Measurements from ENCODE around the gene PDE3B. TPM values are rescaled to one million over a fixed set of nuclear protein-coding genes. Genes with fewer than 3 reads are reported as not detected.

Gene PDE3B
- total RNA-seq, 3 donors from 2014 or later = 14.1 to 177 (median 17.3) TPM

- H3K9me3 ChIP-seq = no peaks in the 10 kb centered on the region
- TF ChIP-seq CTCF (IDR thresholded peaks at IDR 0.05) (no peak), POLR2A (IDR thresholded peaks at IDR 0.05) (no peak), POLR2AphosphoS5 (IDR thresholded peaks at IDR 0.05) (no peak)
- peaks cover 0 to 34% of the 10 kb centered on the region in 2 donors for H3K27me3 ChIP-seq
- intact Hi-C loops (cut with DNase I; ENCODE audit: low total_unique reads) = no loop called here
- no peaks in the 10 kb centered on the region for H3K4me1 ChIP-seq
- no peak overlapping the region for H3K4me3 ChIP-seq
- DNase-seq (ENCODE audit: low spot score in 2 of 2) = no peak
- no peaks in the 10 kb centered on the region for H3K36me3 ChIP-seq
- no peak overlapping the region for H3K27ac ChIP-seq
Measured at GRCh38 chr11:14645985-14646900, 2.6 kb downstream of the PDE3B start.

- H3K9me3 ChIP-seq = no peaks in the 10 kb centered on the region
- TF ChIP-seq POLR2AphosphoS5 (IDR thresholded peaks at IDR 0.05) = no peak
- no peak for TF ChIP-seq POLR2A (IDR thresholded peaks at IDR 0.05)
- no peak for TF ChIP-seq CTCF (IDR thresholded peaks at IDR 0.05)
- intact Hi-C loops (cut with DNase I; ENCODE audit: low total_unique reads) = no loop called here
- H3K4me3 ChIP-seq = no peak overlapping the region
- no peak for DNase-seq (ENCODE audit: low spot score in 2 of 2)
- no peak overlapping the region for H3K27ac ChIP-seq
- H3K27me3 ChIP-seq = peaks cover 0 to 27% of the 10 kb centered on the region in 2 donors
- no peaks in the 10 kb centered on the region for H3K36me3 ChIP-seq
- no peaks in the 10 kb centered on the region for H3K4me1 ChIP-seq
Measured at GRCh38 chr11:14650064-14650463, 6.5 kb downstream of the PDE3B start.

GRCh38 chr11:14653090-14653489 is 9.5 kb downstream of the PDE3B start:
- no peak overlapping the region for H3K27ac ChIP-seq
- H3K27me3 ChIP-seq = peaks cover 0 to 10% of the 10 kb centered on the region in 2 donors
- H3K4me3 ChIP-seq = no peak overlapping the region
- DNase-seq (ENCODE audit: low spot score in 2 of 2) = no peak
- TF ChIP-seq POLR2AphosphoS5 (IDR thresholded peaks at IDR 0.05) = no peak
- no peak for TF ChIP-seq POLR2A (IDR thresholded peaks at IDR 0.05)
- no peak for TF ChIP-seq CTCF (IDR thresholded peaks at IDR 0.05)
- intact Hi-C loops (cut with DNase I; ENCODE audit: low total_unique reads) = no loop called here
- H3K9me3 ChIP-seq = no peaks in the 10 kb centered on the region
- no peaks in the 10 kb centered on the region for H3K4me1 ChIP-seq
- H3K36me3 ChIP-seq = no peaks in the 10 kb centered on the region

- Histone ChIP-seq H3K4me1 (no peaks in the 10 kb centered on the region), H3K27ac (no peak overlapping the region), H3K27me3 (peaks cover 0 to 10% of the 10 kb centered on the region in 2 donors), H3K4me3 (no peak overlapping the region), H3K9me3 (no peaks in the 10 kb centered on the region), H3K36me3 (no peaks in the 10 kb centered on the region)
- DNase-seq (ENCODE audit: low spot score in 2 of 2) = no peak
- intact Hi-C loops (cut with DNase I; ENCODE audit: low total_unique reads) = no loop called here
- TF ChIP-seq POLR2A (IDR thresholded peaks at IDR 0.05) = no peak
- TF ChIP-seq POLR2AphosphoS5 (IDR thresholded peaks at IDR 0.05) = no peak
- no peak for TF ChIP-seq CTCF (IDR thresholded peaks at IDR 0.05)
Measured at GRCh38 chr11:14655435-14655834, 11.8 kb downstream of the PDE3B start.

Data from breast epithelium (tissue), 4 donors.